ENCODE results near the gene MIOX. TPM values are rescaled to one million over a fixed set of nuclear protein-coding genes. Genes with fewer than 3 reads are reported as not detected.

MIOX gene
- total and polyA plus RNA-seq, 2 donors (not counting 3 experiments of a cell fraction or from before 2014, with no cell fraction given), result not detected

GRCh38 chr22:50479721-50480120, 6.9 kb upstream of the MIOX start:
- POLR2A ChIA-PET, result no interaction called here
- Histone ChIP-seq H2AFZ (ENCODE audit: low read depth, low read length) (no peak overlapping the region), H3K4me1 (ENCODE audit: control insufficient read depth, extremely low read depth, insufficient read depth, low read length) (no peaks in the 10 kb centered on the region), H3K4me2 (ENCODE audit: insufficient read depth, low read length) (no peak overlapping the region), H4K20me1 (replicated peaks; ENCODE audit: control insufficient read depth, extremely low read depth, insufficient read depth, low read length) (no peaks in the 10 kb centered on the region), H3K9ac (replicated peaks; ENCODE audit: extremely low read depth, insufficient read depth, low read length) (no peak overlapping the region), H3K27ac (ENCODE audit: insufficient read depth, low read depth, low read length) (no peak overlapping the region), H3K4me3 (replicated peaks in 1 of 3; ENCODE audit: insufficient read depth in 1 of 3, low read depth in 1 of 3, low read length in 3 of 3) (no peak overlapping the region), H3K36me3 (ENCODE audit: control insufficient read depth in 2 of 2, extremely low read depth in 1 of 2, insufficient read depth in 2 of 2, low read length in 2 of 2) (no peaks in the 10 kb centered on the region), H3K79me2 (ENCODE audit: control insufficient read depth, insufficient read depth, low read length) (no peaks in the 10 kb centered on the region), H3K9me1 (replicated peaks; ENCODE audit: control insufficient read depth, extremely low read depth, insufficient read depth, low read length) (no peaks in the 10 kb centered on the region), H3K27me3 (ENCODE audit: control insufficient read depth in 2 of 2, insufficient read depth in 2 of 2, low read length in 2 of 2) (peaks cover 10 to 22% of the 10 kb centered on the region in 2 experiments), H3K9me3 (replicated peaks; ENCODE audit: control insufficient read depth, insufficient read depth, low read length) (no peaks in the 10 kb centered on the region)
- dilution Hi-C loops (cut with MboI; ENCODE audit: extremely low pct_ligation_motif_present, low sequenced_read_pairs) (no loop called here), intact Hi-C loops (cut with micrococcal nuclease) (no loop called here)
- CTCF ChIA-PET, result interaction anchor here (1.1 to 1.2 kb wide), 2 partner anchors 18 to 28 kb away, joined by 3 to 4 read pairs; partner anchors contain the start of gene LMF2
- no peak for FAIRE-seq
- BruUV-seq (replicated peaks), result no TSS peak
- DNase-seq (ENCODE audit: low read depth, low spot score), result no peak
- TF ChIP-seq POLR2A (IDR thresholded peaks at IDR 0.05; ENCODE audit: low read depth, low read length), result no peak

DNA sequence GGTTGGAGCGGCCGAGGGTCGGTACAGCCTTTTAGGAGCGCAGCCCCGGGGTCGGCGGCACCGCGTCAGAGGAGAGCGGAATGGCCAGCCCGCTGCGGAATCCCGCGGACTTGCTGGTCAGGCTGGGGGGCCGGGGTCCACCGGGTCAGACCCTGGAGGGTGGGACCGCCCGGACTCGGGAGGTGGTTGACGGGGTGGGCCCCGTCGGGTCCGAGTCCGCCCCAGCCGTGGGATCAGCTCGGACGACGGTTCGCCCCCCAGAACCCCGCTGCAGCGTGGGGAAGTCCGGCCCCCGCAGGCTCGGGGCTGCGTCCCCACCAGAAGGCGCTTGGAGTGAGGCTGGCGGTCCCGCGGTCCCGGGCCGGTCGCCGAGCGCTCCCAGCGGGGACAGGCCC, 5.6 kb upstream of the MIOX start:
- DNase-seq (ENCODE audit: low read depth, low spot score) (no peak), FAIRE-seq (no peak)
- no peaks in the 10 kb centered on the region for H3K4me1 ChIP-seq (ENCODE audit: control insufficient read depth, extremely low read depth, insufficient read depth, low read length)
- ChIA-PET POLR2A (no interaction called here), CTCF (interaction anchor here (1.1 kb wide), 1 partner anchor 27 kb away, joined by 3 read pairs; the partner anchor contains the start of gene LMF2)
- peak overlapping the region; percentile 16 for H3K4me2 ChIP-seq (ENCODE audit: insufficient read depth, low read length)
- dilution Hi-C loops (cut with MboI; ENCODE audit: extremely low pct_ligation_motif_present, low sequenced_read_pairs), result no loop called here
- peak overlapping the region; percentile 36 for H2AFZ ChIP-seq (ENCODE audit: low read depth, low read length)
- H3K79me2 ChIP-seq (ENCODE audit: control insufficient read depth, insufficient read depth, low read length), result no peaks in the 10 kb centered on the region
- intact Hi-C loops (cut with micrococcal nuclease), result no loop called here
- TF ChIP-seq POLR2A (IDR thresholded peaks at IDR 0.05; ENCODE audit: low read depth, low read length) (no peak), EZH2 (IDR thresholded peaks at IDR 0.05; ENCODE audit: borderline replicate concordance, low read depth, low read length, severe bottlenecking) (peak; percentile 35)
- H3K27ac ChIP-seq (ENCODE audit: insufficient read depth, low read depth, low read length), result no peak overlapping the region
- no peaks in the 10 kb centered on the region for H3K9me3 ChIP-seq (replicated peaks; ENCODE audit: control insufficient read depth, insufficient read depth, low read length)
- H4K20me1 ChIP-seq (replicated peaks; ENCODE audit: control insufficient read depth, extremely low read depth, insufficient read depth, low read length), result no peaks in the 10 kb centered on the region
- H3K9ac ChIP-seq (replicated peaks; ENCODE audit: extremely low read depth, insufficient read depth, low read length), result no peak overlapping the region
- no peaks in the 10 kb centered on the region for H3K36me3 ChIP-seq (ENCODE audit: control insufficient read depth in 2 of 2, extremely low read depth in 1 of 2, insufficient read depth in 2 of 2, low read length in 2 of 2)
- peak overlapping the region in 2 of 3 experiments; percentile 22 to 31 for H3K4me3 ChIP-seq (replicated peaks in 1 of 3; ENCODE audit: insufficient read depth in 1 of 3, low read depth in 1 of 3, low read length in 3 of 3)
- H3K9me1 ChIP-seq (replicated peaks; ENCODE audit: control insufficient read depth, extremely low read depth, insufficient read depth, low read length), result no peaks in the 10 kb centered on the region
- BruUV-seq (replicated peaks), result no TSS peak
- peaks cover 10 to 22% of the 10 kb centered on the region in 2 experiments for H3K27me3 ChIP-seq (ENCODE audit: control insufficient read depth in 2 of 2, insufficient read depth in 2 of 2, low read length in 2 of 2)
